ENCODE data around the gene DDB1. TPM values are rescaled to one million over a fixed set of nuclear protein-coding genes. Genes with fewer than 3 reads are reported as not detected.

Gene DDB1
- polyA plus RNA-seq, 3 donors, result 54.1 to 97.2 (median 86.6) TPM

DNA sequence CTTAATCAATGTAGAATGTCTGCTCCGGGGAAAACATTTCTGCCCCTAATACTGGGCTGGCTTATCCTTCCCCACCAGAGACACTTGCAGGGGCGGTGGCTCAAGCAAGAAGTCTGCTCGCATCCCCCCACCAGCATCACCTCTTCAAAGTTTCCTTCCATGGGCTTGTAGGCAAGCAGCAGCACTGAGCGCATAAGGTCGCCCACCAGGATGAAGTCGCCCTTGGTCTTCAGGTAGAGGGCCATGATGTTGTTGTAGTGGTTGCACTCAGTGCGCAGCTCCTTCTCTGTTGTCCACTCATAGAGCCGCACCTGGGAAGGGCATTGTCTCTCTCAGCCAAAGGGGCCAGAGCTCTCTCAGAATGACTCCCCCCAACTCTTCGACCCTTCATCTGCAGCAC is 29.2 kb downstream of the DDB1 start:
- peaks cover 94 to 100% of the 10 kb centered on the region in 2 donors for H3K36me3 ChIP-seq (replicated peaks in 1 of 2; ENCODE audit: control insufficient read depth in 1 of 2, insufficient read depth in 2 of 2, low read length in 2 of 2)
- no peak overlapping the region for H3K4me3 ChIP-seq (replicated peaks in 1 of 3; ENCODE audit: low read depth in 2 of 3, low read length in 3 of 3)
- Mint-ChIP-seq H3K27me3 (ENCODE audit: low read depth in 3 of 3) (peaks cover 0 to 2% (median 0%) of the 10 kb centered on the region in 3 donors), H3K27ac (peak overlapping the region in 2 of 7 donors; percentile 13 to 57), H3K4me1 (no peaks in the 10 kb centered on the region), H3K36me3 (peaks cover 63 to 70% of the 10 kb centered on the region in 2 donors), H3K4me3 (no peak overlapping the region), H3K9me3 (no peaks in the 10 kb centered on the region)
- H4K20me1 ChIP-seq (ENCODE audit: insufficient read depth, low read length), result peaks cover 3% of the 10 kb centered on the region
- H3K27me3 ChIP-seq (ENCODE audit: control insufficient read depth in 2 of 2, insufficient read depth in 2 of 2, low read length in 2 of 2), result no peaks in the 10 kb centered on the region
- no peaks in the 10 kb centered on the region for H3K79me2 ChIP-seq (ENCODE audit: insufficient read depth, low read length)
- no peak overlapping the region for H3K4me2 ChIP-seq (replicated peaks; ENCODE audit: extremely low read depth, low read length, poor library complexity, severe bottlenecking)
- no peak overlapping the region for H2AFZ ChIP-seq (ENCODE audit: insufficient read depth, low read depth, low read length, poor library complexity, severe bottlenecking)
- no peaks in the 10 kb centered on the region for H3K9me3 ChIP-seq (replicated peaks in 1 of 2; ENCODE audit: control insufficient read depth in 1 of 2, insufficient read depth in 1 of 2, low read length in 2 of 2)
- no peak for DNase-seq
- WGBS (ENCODE audit: insufficient coverage), result 93% methylated on average over 3 of the region's 9 CpGs
- H3K27ac ChIP-seq (ENCODE audit: low read depth in 1 of 2, low read length in 2 of 2), result no peak overlapping the region
- H3K4me1 ChIP-seq (ENCODE audit: control insufficient read depth in 1 of 2, insufficient read depth in 2 of 2, low read length in 2 of 2), result no peaks in the 10 kb centered on the region
- intact Hi-C loops (cut with micrococcal nuclease), result no loop called here
- no peak overlapping the region for H3K9ac ChIP-seq (ENCODE audit: insufficient read depth, low read length, poor library complexity, severe bottlenecking)
- TF ChIP-seq, protein P1, sequence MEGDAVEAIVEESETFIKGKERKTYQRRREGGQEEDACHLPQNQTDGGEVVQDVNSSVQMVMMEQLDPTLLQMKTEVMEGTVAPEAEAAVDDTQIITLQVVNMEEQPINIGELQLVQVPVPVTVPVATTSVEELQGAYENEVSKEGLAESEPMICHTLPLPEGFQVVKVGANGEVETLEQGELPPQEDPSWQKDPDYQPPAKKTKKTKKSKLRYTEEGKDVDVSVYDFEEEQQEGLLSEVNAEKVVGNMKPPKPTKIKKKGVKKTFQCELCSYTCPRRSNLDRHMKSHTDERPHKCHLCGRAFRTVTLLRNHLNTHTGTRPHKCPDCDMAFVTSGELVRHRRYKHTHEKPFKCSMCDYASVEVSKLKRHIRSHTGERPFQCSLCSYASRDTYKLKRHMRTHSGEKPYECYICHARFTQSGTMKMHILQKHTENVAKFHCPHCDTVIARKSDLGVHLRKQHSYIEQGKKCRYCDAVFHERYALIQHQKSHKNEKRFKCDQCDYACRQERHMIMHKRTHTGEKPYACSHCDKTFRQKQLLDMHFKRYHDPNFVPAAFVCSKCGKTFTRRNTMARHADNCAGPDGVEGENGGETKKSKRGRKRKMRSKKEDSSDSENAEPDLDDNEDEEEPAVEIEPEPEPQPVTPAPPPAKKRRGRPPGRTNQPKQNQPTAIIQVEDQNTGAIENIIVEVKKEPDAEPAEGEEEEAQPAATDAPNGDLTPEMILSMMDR (IDR thresholded peaks at IDR 0.05), result no peak

DNA sequence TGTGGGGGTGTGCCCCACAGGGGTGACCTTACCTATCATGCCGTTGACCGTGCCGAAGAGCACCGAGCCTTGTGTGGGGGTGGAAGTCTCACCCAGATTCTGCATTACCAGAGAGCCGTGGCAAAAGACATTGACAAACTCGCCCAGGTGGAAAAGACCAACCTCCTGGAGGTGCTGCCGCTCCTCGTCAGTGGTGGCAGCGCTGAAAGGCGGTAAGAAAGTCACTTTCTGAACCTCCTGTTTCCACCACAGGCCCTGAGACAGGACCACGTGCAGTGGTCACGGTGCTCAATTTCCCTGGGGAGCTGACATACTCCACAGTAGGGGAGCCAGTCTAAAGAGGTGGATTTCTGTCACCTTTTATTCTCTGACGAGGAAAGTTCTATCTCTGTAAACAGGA is 30.4 kb downstream of the DDB1 start:
- Histone ChIP-seq H2AFZ (ENCODE audit: insufficient read depth, low read depth, low read length, poor library complexity, severe bottlenecking) (no peak overlapping the region), H3K4me2 (replicated peaks; ENCODE audit: extremely low read depth, low read length, poor library complexity, severe bottlenecking) (no peak overlapping the region), H3K4me3 (replicated peaks in 1 of 3; ENCODE audit: low read depth in 2 of 3, low read length in 3 of 3) (no peak overlapping the region), H3K4me1 (ENCODE audit: control insufficient read depth in 1 of 2, insufficient read depth in 2 of 2, low read length in 2 of 2) (no peaks in the 10 kb centered on the region), H3K79me2 (ENCODE audit: insufficient read depth, low read length) (no peaks in the 10 kb centered on the region), H3K27ac (ENCODE audit: low read depth in 1 of 2, low read length in 2 of 2) (no peak overlapping the region), H3K9me3 (replicated peaks in 1 of 2; ENCODE audit: control insufficient read depth in 1 of 2, insufficient read depth in 1 of 2, low read length in 2 of 2) (no peaks in the 10 kb centered on the region), H3K27me3 (ENCODE audit: control insufficient read depth in 2 of 2, insufficient read depth in 2 of 2, low read length in 2 of 2) (no peaks in the 10 kb centered on the region), H3K36me3 (replicated peaks in 1 of 2; ENCODE audit: control insufficient read depth in 1 of 2, insufficient read depth in 2 of 2, low read length in 2 of 2) (peaks cover 83 to 100% of the 10 kb centered on the region in 2 donors), H3K9ac (ENCODE audit: insufficient read depth, low read length, poor library complexity, severe bottlenecking) (no peak overlapping the region), H4K20me1 (ENCODE audit: insufficient read depth, low read length) (peaks cover 4% of the 10 kb centered on the region)
- Mint-ChIP-seq H3K9me3 (no peaks in the 10 kb centered on the region), H3K36me3 (peaks cover 74 to 82% of the 10 kb centered on the region in 2 donors), H3K4me1 (peaks cover 6% of the 10 kb centered on the region), H3K27me3 (ENCODE audit: low read depth in 3 of 3) (peaks cover 0 to 2% (median 0%) of the 10 kb centered on the region in 3 donors), H3K4me3 (no peak overlapping the region), H3K27ac (no peak overlapping the region)
- intact Hi-C loops (cut with micrococcal nuclease), result no loop called here
- 97% methylated on average over 11 of the region's 13 CpGs for WGBS (ENCODE audit: insufficient coverage)
- TF ChIP-seq, protein P1 (IDR thresholded peaks at IDR 0.05), result no peak
- no peak for DNase-seq

All from CD14-positive monocyte (primary cell).